Measurements from ENCODE around the gene PADI6. TPM values are rescaled to one million over a fixed set of nuclear protein-coding genes. Genes with fewer than 3 reads are reported as not detected.

Gene PADI6
- total RNA-seq, 2 donors from 2014 or later, result not detected

DNA sequence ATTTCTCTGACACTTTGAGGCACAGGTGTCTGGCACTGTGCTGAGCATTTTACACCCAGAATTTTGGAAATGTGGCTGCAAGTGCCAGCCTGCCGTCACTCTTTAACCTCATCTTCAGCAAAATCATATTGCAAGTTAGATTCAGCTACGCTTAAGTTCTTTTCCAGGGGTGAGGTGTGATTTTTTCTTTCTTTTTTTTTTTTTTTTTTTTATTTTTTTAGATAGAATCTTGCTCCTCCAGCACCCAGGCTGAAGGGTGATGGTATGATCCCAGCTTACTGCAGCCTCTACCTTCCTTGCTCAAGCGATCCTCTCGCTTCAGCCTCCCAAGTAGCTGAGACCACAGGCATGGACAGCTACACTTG is 70.0 kb downstream of the PADI6 start:
- DNase-seq (no peak), ATAC-seq (no peak)
- intact Hi-C loops (cut with DNase I), result no loop called here

DNA sequence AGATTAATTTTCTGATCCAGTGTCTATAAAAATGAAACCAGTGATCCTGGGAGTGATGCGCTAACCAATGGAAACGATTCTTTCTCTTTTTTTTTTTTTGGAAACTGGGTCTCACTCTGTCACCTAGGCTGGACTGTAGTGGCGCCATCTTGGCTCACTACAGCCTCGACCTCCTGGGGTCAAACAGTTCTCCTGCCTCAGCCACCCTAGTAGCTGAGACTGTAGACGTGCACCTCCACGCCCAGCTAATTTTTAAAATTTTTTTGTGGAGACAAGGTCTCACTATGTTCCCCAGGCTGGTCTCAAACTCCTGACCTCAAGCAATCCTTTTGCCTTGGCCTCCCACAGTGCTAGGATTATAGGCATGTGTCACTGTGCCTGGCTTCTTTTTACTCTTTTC is 70.8 kb downstream of the PADI6 start:
- ATAC-seq (no peak), DNase-seq (no peak)
- intact Hi-C loops (cut with DNase I), result no loop called here

DNA sequence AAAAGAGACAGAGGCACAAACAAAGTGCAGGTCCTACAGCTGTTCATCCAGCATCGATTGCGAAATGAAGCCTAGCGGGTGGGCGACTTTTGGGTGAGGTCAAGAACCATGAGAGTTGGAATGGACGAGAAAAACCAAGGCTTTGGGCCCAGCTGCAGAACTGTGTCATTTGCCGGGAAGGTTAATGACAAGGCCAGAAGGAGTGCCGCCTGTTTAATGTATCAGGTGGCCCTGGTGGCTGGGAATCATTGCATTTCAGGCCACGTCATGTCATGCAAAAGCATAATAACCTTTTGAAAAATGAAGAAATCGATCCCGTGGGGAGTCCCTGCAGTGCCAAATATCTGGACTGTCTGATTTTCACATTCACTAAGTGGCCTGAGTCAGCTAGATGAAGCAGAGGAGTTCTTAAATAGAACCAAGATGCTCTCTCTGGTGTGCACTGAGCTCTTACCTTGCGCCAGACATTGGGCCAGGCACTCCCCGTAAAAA is 75.6 kb downstream of the PADI6 start:
- ATAC-seq, result no peak
- intact Hi-C loops (cut with DNase I), result no loop called here
- DNase-seq, result no peak

Other genes starting within 250 kb of the PADI6 start
- gene PADI1, start 167.1 kb upstream of the PADI6 start, total RNA-seq, result not detected
- gene PADI3, start 123.1 kb upstream of the PADI6 start, total RNA-seq, result not detected
- under 1 TPM; 0.38 to 0.63 TPM for gene PADI4, start 64.0 kb upstream of the PADI6 start, total RNA-seq
- gene RCC2, start 67.5 kb downstream of the PADI6 start, total RNA-seq, result 10 to 100 TPM; 15.6 to 20.8 TPM
- 10 to 100 TPM; 40.6 to 44.9 TPM for gene ARHGEF10L, start 167.5 kb downstream of the PADI6 start, total RNA-seq

Data from left cardiac atrium (tissue), 4 donors.